ENCODE data around the gene EEF1B2.
"Not testable (repeated sequence)": the region's sequence is repeated elsewhere in the genome, so short reads cannot be mapped to it uniquely, and the experiment has no call there.

The EEF1B2 gene

GRCh38 chr2:206159346-206160124, at the start of gene EEF1B2, which contains the start of gene NDUFS1:
Gene EEF1B2 (plus strand): TSS chr2:206159895. CDS start chr2:206159980, 85 bp downstream.
Gene NDUFS1 (minus strand): TSS chr2:206159444. CDS start chr2:206153678, 5,766 bp downstream.
- DNase-seq = peak; percentile 93

GRCh38 chr2:206112108-206112507, 47.6 kb upstream of the EEF1B2 start:
- DNase-seq = no peak

GRCh38 chr2:206112846-206113547, 46.7 kb upstream of the EEF1B2 start:
- DNase-seq = no peak

- no peak for DNase-seq
Observed at GRCh38 chr2:206115026-206115578, 44.6 kb upstream of the EEF1B2 start.

GRCh38 chr2:206116278-206116677, 43.4 kb upstream of the EEF1B2 start:
- DNase-seq = no peak

GRCh38 chr2:206122569-206122968, 37.1 kb upstream of the EEF1B2 start:
- not testable (repeated sequence) for DNase-seq

GRCh38 chr2:206125901-206126300, 33.8 kb upstream of the EEF1B2 start:
- no peak for DNase-seq

GRCh38 chr2:206127656-206128055, 32.0 kb upstream of the EEF1B2 start:
- no peak for DNase-seq

- DNase-seq = no peak
Observed at GRCh38 chr2:206143451-206143850, 16.2 kb upstream of the EEF1B2 start.

- no peak for DNase-seq
Observed at GRCh38 chr2:206144383-206144782, 15.3 kb upstream of the EEF1B2 start.

- no peak for DNase-seq
Observed at GRCh38 chr2:206145665-206146064, 14.0 kb upstream of the EEF1B2 start.

GRCh38 chr2:206149330-206149729, 10.4 kb upstream of the EEF1B2 start:
- no peak for DNase-seq

GRCh38 chr2:206150168-206150567, 9.5 kb upstream of the EEF1B2 start:
- no peak for DNase-seq

GRCh38 chr2:206150631-206151030, 9.1 kb upstream of the EEF1B2 start:
- no peak for DNase-seq

- DNase-seq = peak; percentile 50
Observed at GRCh38 chr2:206154197-206154596, 5.5 kb upstream of the EEF1B2 start.

GRCh38 chr2:206157014-206157413, 2.7 kb upstream of the EEF1B2 start:
- DNase-seq = not testable (repeated sequence)

GRCh38 chr2:206158563-206159345, 941 bp upstream of the EEF1B2 start:
- peak; percentile 11 for DNase-seq

- DNase-seq = no peak
Observed at GRCh38 chr2:206160125-206160806, 571 bp downstream of the EEF1B2 start.

- no peak for DNase-seq
Observed at GRCh38 chr2:206160807-206161179, 1.1 kb downstream of the EEF1B2 start.

- DNase-seq = not testable (repeated sequence)
Observed at GRCh38 chr2:206162401-206162800, 2.7 kb downstream of the EEF1B2 start.

GRCh38 chr2:206163251-206163880, 3.7 kb downstream of the EEF1B2 start:
- DNase-seq = no peak
